Suprapubic skin (tissue), 4 donors: ENCODE data around the gene RPP14. TPM values are rescaled to one million over a fixed set of nuclear protein-coding genes. Genes with fewer than 3 reads are reported as not detected.
"Not testable (repeated sequence)": the region's sequence is repeated elsewhere in the genome, so short reads cannot be mapped to it uniquely, and the experiment has no call there.

Experiments used
- DNase-seq, 2 donors: peaks; one replicate each; pipeline ENCODE4 v3.0.0-alpha.2; 2019; ENCODE audit warnings: low spot score in 2 of 2
- H3K27ac ChIP-seq: fragments of 200-600 bp; sonication (generic); one replicate; pipeline ENCODE4 v1.5.1; 2019
- H3K27me3 ChIP-seq: fragments of 200-600 bp; sonication (generic); one replicate; pipeline ENCODE4 v1.5.1; 2019
- H3K36me3 ChIP-seq: fragments of 200-600 bp; sonication (generic); one replicate; pipeline ENCODE4 v1.5.1; 2019
- H3K4me1 ChIP-seq: fragments of 200-600 bp; sonication (generic); one replicate; pipeline ENCODE4 v1.5.1; 2019
- H3K4me3 ChIP-seq: fragments of 200-600 bp; sonication (generic); one replicate; pipeline ENCODE4 v1.5.1; 2019; ENCODE audit warnings: mild to moderate bottlenecking
- H3K9me3 ChIP-seq: fragments of 200-600 bp; sonication (generic); one replicate; pipeline ENCODE4 v1.5.1; 2019
- EP300 ChIP-seq: sonication (generic); formaldehyde crosslinking; IDR thresholded peaks from one replicate; pipeline ENCODE4 v1.6.1; 2017; ENCODE audit warnings: antibody characterized with exemption
- POLR2A ChIP-seq, 2 donors: fragments of 450-650 bp; IDR thresholded peaks; one replicate each; pipeline ENCODE4 v1.6.1; 2017; ENCODE audit warnings: antibody characterized with exemption in 2 of 2, mild to moderate bottlenecking in 2 of 2, moderate library complexity in 2 of 2
- POLR2AphosphoS5 ChIP-seq, 3 donors: sonication (generic); formaldehyde crosslinking; IDR thresholded peaks; one replicate each; pipeline ENCODE4 v1.6.1; 2017; ENCODE audit warnings: antibody characterized with exemption in 3 of 3
- WGBS: methylation state at CpG from one replicate; pipeline ENCODE4 v1.1.5; 2018; 5-methylcytosine and 5-hydroxymethylcytosine counted together
- total RNA-seq, 4 donors: library from RNA; depleted of rRNA; stranded (reverse); fragments of >200 nt; gene quantifications; one replicate each; pipeline ENCODE4 v1.1.0, GENCODE V29; 2016
- TF ChIP-seq, protein P1 (sequence below), 2 donors: fragments of 200-600 bp in 1 of 2; fragments of 450-650 bp in 1 of 2; sonication (generic) in 1 of 2; IDR thresholded peaks; one replicate each; pipeline ENCODE4 v1.5.1; 2016 to 2019; ENCODE audit warnings: antibody characterized with exemption in 2 of 2, mild to moderate bottlenecking in 1 of 2, moderate library complexity in 1 of 2

The RPP14 gene
- total RNA-seq, 4 donors from 2014 or later: 5.0 to 9.9 (median 8.0) TPM

- peaks cover 35% of the 10 kb centered on the region for H3K4me1 ChIP-seq
- 100% methylated on average over 1 of the region's 1 CpG for WGBS
These were observed 31.1 kb downstream of the RPP14 start for GRCh38 chr3:58337190-58337589.

DNA sequence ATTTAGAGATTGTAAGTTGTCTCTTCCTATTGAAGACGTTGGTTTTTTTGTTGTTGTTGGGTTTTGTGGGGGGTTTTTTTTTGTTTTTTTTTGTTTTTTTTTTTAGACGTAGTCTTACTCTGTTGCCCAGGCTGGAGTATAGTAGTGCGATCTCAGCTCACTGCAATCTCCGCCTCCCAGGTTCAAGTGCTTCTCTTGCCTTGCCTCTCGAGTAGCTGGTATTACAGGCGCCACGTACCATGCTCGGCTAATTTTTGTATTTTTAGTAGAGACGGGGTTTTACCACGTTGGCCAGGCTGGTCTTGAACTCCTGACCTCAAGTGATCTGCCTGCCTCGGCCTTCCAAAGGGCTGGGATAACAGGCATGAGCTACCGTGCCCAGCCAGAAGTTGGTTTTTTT, 33.1 kb downstream of the RPP14 start:
- peaks cover 22% of the 10 kb centered on the region for H3K4me1 ChIP-seq
- H3K27me3 ChIP-seq, DNase-seq, H3K27ac ChIP-seq, H3K36me3 ChIP-seq, H3K9me3 ChIP-seq, H3K4me3 ChIP-seq: not testable (repeated sequence)
- 93% methylated on average over 12 of the region's 12 CpGs for WGBS

More at GRCh38 chr3:58337190-58337589, 31.1 kb downstream of the RPP14 start:
- Histone ChIP-seq H3K36me3 (peaks cover 3% of the 10 kb centered on the region), H3K27ac (no peak overlapping the region), H3K27me3 (no peaks in the 10 kb centered on the region), H3K4me3 (no peak overlapping the region), H3K9me3 (no peaks in the 10 kb centered on the region)
- no peak for DNase-seq
- TF ChIP-seq, protein P1, sequence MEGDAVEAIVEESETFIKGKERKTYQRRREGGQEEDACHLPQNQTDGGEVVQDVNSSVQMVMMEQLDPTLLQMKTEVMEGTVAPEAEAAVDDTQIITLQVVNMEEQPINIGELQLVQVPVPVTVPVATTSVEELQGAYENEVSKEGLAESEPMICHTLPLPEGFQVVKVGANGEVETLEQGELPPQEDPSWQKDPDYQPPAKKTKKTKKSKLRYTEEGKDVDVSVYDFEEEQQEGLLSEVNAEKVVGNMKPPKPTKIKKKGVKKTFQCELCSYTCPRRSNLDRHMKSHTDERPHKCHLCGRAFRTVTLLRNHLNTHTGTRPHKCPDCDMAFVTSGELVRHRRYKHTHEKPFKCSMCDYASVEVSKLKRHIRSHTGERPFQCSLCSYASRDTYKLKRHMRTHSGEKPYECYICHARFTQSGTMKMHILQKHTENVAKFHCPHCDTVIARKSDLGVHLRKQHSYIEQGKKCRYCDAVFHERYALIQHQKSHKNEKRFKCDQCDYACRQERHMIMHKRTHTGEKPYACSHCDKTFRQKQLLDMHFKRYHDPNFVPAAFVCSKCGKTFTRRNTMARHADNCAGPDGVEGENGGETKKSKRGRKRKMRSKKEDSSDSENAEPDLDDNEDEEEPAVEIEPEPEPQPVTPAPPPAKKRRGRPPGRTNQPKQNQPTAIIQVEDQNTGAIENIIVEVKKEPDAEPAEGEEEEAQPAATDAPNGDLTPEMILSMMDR (IDR thresholded peaks at IDR 0.05): no peak
- no peak for TF ChIP-seq POLR2AphosphoS5 (IDR thresholded peaks at IDR 0.05)
- no peak for TF ChIP-seq EP300
- no peak for TF ChIP-seq POLR2A (IDR thresholded peaks at IDR 0.05)

- TF ChIP-seq EP300: no peak
- no peak for TF ChIP-seq POLR2AphosphoS5 (IDR thresholded peaks at IDR 0.05)
- TF ChIP-seq, protein P1 (IDR thresholded peaks at IDR 0.05): no peak
- no peak for TF ChIP-seq POLR2A (IDR thresholded peaks at IDR 0.05)
- Histone ChIP-seq H3K36me3 (peaks cover 3% of the 10 kb centered on the region), H3K4me3 (no peak overlapping the region), H3K4me1 (peaks cover 8% of the 10 kb centered on the region), H3K27ac (no peak overlapping the region), H3K27me3 (no peaks in the 10 kb centered on the region), H3K9me3 (no peaks in the 10 kb centered on the region)
- no peak for DNase-seq
- WGBS: 97% methylated on average over 3 of the region's 3 CpGs
These were observed 34.7 kb downstream of the RPP14 start for GRCh38 chr3:58340594-58341244.

GRCh38 chr3:58341376-58341775, 35.3 kb downstream of the RPP14 start:
- no peak for TF ChIP-seq EP300
- TF ChIP-seq POLR2A (IDR thresholded peaks at IDR 0.05): no peak
- TF ChIP-seq, protein P1 (IDR thresholded peaks at IDR 0.05): no peak
- Histone ChIP-seq H3K36me3 (peaks cover 3% of the 10 kb centered on the region), H3K4me1 (peaks cover 7% of the 10 kb centered on the region), H3K27me3 (no peaks in the 10 kb centered on the region), H3K9me3 (no peaks in the 10 kb centered on the region), H3K27ac (no peak overlapping the region), H3K4me3 (no peak overlapping the region)
- DNase-seq: no peak
- 93% methylated on average over 3 of the region's 3 CpGs for WGBS

DNA sequence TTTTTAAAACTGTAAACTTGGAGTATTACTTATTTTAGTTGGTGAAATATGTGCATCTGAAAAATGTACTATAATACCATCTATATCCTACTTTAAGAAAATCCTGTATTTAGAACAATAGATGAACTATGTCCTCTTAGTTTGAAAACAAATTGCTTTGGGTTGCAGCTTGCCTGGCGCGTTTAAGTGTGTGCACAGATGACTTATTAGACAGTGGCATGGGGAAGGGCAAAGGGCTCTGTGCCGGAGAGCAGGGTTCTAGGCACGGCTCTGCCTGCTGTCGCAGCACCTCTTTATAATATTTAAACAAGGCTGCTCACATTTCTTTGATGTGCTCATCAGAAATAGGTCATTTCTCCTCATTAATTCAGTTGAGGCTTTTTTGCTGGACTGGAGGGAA, 36.6 kb downstream of the RPP14 start:
- no peak overlapping the region for H3K27ac ChIP-seq
- H3K27me3 ChIP-seq: no peaks in the 10 kb centered on the region
- WGBS: 81% methylated on average over 5 of the region's 5 CpGs
- TF ChIP-seq EP300: no peak
- TF ChIP-seq POLR2AphosphoS5 (IDR thresholded peaks at IDR 0.05): no peak
- TF ChIP-seq, protein P1 (IDR thresholded peaks at IDR 0.05): no peak
- no peak for TF ChIP-seq POLR2A (IDR thresholded peaks at IDR 0.05)
- peaks cover 7% of the 10 kb centered on the region for H3K4me1 ChIP-seq
- H3K9me3 ChIP-seq: no peaks in the 10 kb centered on the region
- peaks cover 3% of the 10 kb centered on the region for H3K36me3 ChIP-seq
- no peak overlapping the region for H3K4me3 ChIP-seq
- no peak for DNase-seq

- peaks cover 20% of the 10 kb centered on the region for H3K4me1 ChIP-seq
- TF ChIP-seq POLR2AphosphoS5 (IDR thresholded peaks at IDR 0.05) (no peak), EP300 (no peak), POLR2A (IDR thresholded peaks at IDR 0.05) (no peak)
- TF ChIP-seq, protein P1 (IDR thresholded peaks at IDR 0.05): no peak
- no peaks in the 10 kb centered on the region for H3K36me3 ChIP-seq
- no peak overlapping the region for H3K27ac ChIP-seq
- H3K9me3 ChIP-seq: no peaks in the 10 kb centered on the region
- no peak for DNase-seq
- WGBS: 94% methylated on average over 4 of the region's 4 CpGs
- no peak overlapping the region for H3K4me3 ChIP-seq
- H3K27me3 ChIP-seq: no peaks in the 10 kb centered on the region
These were observed 39.4 kb downstream of the RPP14 start for GRCh38 chr3:58345457-58345856.
